CD1c-positive myeloid dendritic cell (primary cell): ENCODE results near the gene GALR2.
"Not testable (repeated sequence)": the region's sequence is repeated elsewhere in the genome, so short reads cannot be mapped to it uniquely, and the experiment has no call there.

Experiments
- DNase-seq: peaks from one replicate; pipeline ENCODE4 v3.0.0-alpha.2; 2016; ENCODE audit errors: extremely low spot score

Gene GALR2, protein sequence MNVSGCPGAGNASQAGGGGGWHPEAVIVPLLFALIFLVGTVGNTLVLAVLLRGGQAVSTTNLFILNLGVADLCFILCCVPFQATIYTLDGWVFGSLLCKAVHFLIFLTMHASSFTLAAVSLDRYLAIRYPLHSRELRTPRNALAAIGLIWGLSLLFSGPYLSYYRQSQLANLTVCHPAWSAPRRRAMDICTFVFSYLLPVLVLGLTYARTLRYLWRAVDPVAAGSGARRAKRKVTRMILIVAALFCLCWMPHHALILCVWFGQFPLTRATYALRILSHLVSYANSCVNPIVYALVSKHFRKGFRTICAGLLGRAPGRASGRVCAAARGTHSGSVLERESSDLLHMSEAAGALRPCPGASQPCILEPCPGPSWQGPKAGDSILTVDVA

GRCh38 chr17:76074390-76075363 is at the start of gene GALR2:
GALR2 (plus strand) TSS chr17:76074781; CDS start chr17:76074884, 103 bp downstream.
- DNase-seq: no peak

GRCh38 chr17:76025294-76025693 is 49.3 kb upstream of the GALR2 start:
- no peak for DNase-seq

- no peak for DNase-seq
These were observed 47.8 kb upstream of the GALR2 start for GRCh38 chr17:76026714-76027158.

DNA sequence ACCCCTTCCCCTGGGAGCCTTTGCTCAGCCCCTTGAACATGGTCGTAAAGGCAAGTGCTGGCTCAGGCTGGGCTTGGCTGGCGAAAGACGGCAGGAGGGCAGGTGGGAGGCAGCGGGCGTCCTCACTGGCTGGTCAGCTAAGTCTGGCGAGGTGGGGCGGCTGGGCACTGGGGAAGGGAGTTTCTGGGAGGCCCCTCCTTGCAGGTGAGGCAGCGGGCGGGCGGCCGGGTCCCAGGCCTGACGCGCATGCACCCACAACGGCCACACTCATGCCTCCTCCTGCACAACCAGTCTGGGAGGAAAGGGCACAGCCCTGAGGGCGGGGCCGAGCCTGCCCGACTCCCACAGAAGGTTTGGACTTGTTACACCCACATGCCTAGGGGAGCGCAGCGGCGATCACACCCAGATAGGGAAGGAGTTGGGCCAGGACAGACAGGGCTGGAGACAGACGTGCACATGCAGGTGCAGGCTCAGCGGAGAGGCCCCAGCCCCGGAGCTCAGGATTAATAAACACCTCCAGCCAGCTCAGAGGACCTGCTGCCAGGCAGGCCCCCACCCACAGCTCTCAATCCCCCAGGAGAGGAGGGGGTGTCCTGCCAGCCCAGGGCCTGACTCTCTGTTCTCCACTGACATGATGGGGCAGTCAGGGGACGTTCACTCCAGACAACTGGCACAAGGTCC is 47.3 kb upstream of the GALR2 start, which contains the start of gene EVPL:
Gene EVPL (minus strand): TSS at position 148 of the 681 bp plus-strand sequence. CDS start 108 bp downstream, at position 40.
- peak; percentile 60 for DNase-seq

DNA sequence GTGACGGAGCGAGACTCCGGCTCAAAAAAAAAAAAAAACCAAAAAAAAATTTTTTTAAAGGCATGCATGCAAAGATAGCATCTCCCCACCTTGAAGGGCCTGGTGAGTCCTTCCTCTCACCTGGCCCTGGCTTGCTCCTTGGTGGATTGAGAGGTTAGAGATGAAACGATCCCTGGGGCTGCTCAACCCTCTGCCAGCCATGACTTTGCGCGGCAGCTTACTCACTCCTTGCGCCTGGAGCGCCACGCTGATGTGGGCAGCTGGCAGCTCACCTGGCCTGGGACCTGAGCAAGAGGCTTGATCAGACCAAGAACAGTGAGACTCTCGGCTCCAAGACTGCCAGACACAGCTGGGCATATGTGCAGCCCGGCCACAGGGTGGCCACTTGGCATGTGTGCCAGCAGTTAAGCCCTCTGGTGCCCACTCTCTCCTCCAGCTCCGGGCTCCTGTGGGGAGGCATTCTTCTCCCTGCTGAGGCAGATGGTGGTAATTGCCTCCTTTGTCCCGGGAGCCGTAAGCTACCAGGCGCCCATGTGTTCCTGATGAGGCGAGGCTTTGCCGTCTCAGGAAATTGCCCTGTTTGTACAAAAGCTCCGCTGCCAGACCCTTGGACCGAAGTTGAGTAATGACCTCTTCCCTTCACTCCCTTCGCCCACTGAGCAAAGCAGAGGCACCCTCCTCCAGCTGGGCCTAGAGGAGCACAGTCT is 42.4 kb upstream of the GALR2 start:
- DNase-seq: no peak

DNA sequence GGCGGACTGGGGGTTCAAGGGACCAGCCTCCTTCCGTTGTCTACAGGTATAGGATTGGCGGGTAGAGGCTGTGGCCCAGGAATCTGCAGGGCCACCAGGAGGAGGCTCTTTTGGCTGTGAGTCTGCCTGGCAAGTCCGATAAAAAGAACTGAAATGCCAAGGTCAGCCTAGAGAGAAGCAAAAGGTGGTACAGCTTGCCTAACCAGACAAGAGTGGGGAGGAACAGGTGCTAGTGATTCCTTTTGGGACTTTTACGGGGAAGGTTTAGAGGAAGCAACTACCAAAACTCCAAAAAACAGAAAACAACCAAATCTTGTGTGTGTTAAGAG is 41.8 kb upstream of the GALR2 start:
- no peak for DNase-seq

GRCh38 chr17:76033139-76033538 is 41.4 kb upstream of the GALR2 start:
- no peak for DNase-seq

- DNase-seq: no peak
These were observed 39.9 kb upstream of the GALR2 start for GRCh38 chr17:76034428-76035350.

- no peak for DNase-seq
These were observed 37.9 kb upstream of the GALR2 start for GRCh38 chr17:76036497-76037261.

DNA sequence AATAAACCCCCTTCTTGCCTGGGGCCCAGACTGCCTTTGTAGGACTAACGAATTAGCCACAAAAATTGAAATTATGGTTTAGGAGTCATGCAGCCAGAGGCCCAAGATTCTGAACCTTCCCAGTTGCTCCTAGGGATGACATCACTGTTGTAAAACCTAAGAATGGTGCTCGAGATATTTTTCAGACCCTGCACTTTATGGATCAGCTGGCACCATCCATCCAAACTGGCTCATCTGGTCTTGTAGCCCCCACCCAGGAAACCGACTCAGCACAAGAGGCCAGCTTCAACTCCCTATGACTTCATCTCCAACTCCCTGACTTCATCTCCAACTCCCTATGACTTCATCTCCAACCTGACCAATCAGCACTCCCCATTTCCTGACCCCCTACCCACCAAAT is 36.5 kb upstream of the GALR2 start:
- no peak for DNase-seq

DNA sequence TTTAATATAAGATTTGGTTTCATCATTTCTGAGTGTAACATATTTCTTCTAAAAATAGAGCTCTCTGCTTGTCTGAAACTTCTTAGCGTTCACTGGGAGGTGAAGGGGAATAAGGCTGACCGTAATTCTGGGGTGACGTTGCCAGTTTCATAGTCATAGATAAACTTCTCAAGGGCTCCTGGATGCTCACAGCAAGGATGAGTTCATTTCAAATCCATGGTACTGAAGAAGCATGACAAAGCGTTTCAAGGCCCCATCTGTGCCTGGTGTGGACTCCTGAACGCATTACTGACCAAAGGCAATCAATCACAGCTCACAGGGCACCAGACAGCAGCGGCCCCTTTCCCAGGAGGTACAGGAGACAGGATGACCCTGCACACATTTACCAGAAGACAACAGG is 35.5 kb upstream of the GALR2 start:
- DNase-seq: no peak

DNA sequence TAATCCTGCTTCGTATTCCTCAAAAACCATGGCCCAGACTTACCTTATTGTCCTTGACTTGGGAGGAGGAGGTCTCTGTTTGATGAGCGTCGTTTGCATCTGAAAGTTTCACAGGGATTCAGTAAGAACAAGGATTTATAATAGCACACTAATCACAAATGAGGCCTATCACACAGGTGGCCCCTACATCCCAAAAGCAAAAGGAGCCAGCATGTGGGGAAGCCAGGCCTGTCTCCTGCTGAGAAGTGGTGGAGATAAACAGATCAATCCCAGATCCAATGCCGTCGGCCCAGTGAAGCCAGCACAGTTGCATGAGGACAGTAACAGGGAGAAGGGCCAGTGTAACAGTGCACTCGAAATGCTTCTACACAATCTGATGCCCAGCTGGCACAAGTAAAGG is 34.2 kb upstream of the GALR2 start:
- DNase-seq: no peak

GRCh38 chr17:76042868-76043267 is 31.7 kb upstream of the GALR2 start:
- not testable (repeated sequence) for DNase-seq

DNA sequence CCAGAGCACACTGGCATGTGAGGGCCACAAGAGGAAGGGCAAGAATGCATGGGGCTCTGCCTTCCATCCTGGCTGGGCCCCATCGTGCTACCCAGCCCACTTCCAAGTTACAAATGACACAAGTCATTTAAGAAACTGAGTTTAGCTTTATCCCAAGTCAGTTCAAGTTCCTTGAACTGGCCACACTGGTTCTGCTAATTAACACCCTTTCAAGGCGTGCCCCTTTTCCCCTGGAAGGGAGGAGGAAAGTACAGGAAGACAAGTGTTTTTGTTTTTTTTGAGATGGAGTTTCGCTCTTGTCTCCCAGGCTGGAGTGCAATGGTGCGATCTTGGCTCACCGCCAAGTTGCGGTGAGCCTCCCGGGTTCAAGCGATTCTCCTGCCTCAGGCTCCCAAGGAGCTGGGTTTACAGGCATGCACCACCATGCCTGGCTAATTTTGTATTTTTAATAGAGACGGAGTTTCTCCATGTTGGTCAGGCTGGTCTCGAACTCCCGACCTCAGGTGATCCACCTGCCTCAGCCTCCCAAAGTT is 30.0 kb upstream of the GALR2 start:
- DNase-seq: not testable (repeated sequence)

DNA sequence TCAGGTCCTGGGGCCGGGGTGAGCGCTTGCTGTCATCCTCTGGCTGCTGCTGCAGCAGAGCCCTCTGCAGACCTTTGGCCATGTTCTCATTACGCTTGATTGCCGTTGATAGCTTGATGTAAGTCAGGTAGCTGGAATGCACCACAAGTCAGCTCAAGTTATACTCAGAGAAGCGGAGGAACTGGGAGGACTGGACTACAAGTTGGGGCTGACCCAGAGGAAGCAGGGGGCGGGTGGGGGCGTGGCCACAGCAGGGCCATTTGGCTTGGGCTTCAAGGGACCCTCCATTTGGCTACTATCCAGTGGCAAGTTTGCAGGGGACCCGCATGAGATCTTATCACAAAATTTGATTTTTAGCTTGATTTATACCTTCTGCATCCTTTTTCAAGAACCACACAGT is 28.5 kb upstream of the GALR2 start:
- DNase-seq: no peak

DNA sequence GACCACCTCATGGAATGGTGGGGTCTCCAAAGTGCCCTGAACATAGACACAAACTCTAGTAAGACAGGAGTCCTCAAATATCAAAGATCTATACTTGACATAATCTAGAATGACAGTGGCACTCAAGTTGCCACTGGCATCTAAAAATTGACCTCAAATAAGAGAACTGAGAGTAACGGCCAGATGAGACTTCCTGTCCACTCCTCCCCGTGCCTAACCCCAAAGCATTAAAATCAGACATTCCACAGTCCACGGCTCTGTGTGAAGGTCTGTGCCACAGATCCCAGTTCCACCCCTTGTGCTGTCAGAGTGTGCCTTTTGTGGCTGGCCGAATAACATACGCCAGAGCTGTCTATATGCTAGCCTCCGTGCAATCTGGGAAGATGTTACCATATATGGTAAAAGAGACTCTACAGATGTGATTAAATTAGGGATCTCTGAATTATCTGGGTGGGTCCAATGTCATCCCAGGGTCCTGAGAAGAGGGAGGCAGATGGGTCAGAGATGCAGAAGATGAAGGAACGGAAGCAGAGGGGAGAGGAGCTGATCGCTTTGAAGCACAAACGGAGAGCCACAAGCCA is 26.5 kb upstream of the GALR2 start:
- DNase-seq: peak; percentile 39

DNA sequence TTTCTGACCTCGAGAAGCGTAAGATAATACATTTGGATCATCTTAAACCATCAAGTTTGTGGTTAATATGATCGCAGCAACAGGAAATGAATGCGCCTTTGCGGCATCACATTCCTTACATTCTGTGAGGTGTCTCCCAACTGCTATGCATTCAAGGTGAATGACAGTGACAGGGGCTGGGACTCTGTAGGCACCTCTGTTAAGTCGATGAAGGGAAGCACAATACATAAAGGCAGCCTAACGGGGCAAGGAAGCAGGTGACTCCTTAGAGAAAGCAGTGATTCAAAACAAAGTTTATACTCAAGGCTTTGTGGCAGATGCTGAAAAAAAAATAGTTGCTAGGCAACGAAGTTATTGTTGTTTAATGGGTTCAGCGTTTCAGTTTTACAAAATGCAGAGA is 25.9 kb upstream of the GALR2 start:
- DNase-seq: no peak

DNA sequence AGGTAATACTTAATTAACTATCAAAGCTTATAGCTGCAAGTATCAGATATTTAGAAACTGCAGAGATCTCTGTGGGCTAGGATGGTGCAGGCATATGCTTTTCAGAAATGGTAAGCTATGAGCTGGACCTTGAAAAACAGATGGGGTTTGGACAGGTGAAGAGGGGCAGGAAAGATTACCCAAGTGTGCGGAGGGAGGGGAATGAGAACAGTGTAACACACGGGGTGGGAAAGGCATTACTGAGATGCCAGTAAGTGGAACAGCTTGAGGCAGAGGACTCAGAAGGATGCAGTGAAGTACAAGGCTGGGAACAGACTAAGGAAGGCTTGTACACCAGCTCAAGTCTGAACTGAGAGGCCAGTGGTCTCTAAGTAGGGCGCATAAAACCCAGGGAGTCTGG is 25.3 kb upstream of the GALR2 start:
- DNase-seq: no peak
